GM12873 (cell line): ENCODE data around the gene HEBP2.

ENCODE experiments used
- TF ChIP-seq, protein P1 (sequence below): IDR thresholded peaks from 2 replicates; pipeline ENCODE4 v1.5.1; 2012; ENCODE audit warnings: low read depth, mild to moderate bottlenecking, moderate library complexity, low read length, control low read depth; ENCODE audit not compliant: insufficient read depth; ENCODE audit errors: missing control alignments

Gene HEBP2

GRCh38 chr6:138401960-138402837 is 1.8 kb upstream of the HEBP2 start:
- TF ChIP-seq, protein P1, sequence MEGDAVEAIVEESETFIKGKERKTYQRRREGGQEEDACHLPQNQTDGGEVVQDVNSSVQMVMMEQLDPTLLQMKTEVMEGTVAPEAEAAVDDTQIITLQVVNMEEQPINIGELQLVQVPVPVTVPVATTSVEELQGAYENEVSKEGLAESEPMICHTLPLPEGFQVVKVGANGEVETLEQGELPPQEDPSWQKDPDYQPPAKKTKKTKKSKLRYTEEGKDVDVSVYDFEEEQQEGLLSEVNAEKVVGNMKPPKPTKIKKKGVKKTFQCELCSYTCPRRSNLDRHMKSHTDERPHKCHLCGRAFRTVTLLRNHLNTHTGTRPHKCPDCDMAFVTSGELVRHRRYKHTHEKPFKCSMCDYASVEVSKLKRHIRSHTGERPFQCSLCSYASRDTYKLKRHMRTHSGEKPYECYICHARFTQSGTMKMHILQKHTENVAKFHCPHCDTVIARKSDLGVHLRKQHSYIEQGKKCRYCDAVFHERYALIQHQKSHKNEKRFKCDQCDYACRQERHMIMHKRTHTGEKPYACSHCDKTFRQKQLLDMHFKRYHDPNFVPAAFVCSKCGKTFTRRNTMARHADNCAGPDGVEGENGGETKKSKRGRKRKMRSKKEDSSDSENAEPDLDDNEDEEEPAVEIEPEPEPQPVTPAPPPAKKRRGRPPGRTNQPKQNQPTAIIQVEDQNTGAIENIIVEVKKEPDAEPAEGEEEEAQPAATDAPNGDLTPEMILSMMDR = no peak

DNA sequence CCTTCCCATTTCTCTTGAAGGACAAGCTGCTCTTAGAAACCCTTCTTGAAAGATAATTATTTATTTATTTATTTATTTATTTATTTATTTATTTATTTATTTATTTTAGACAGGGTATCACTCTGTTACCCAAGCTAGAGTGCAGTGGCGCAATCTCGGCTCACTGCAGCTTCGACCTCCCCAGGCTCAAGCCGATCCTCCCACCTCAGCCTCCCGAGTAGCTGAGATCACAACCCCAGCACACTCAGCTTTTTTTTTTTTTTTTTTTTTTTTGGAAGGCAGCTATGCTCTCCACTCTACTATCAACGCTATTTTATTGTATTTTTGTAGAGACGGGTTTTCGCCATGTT is 1.2 kb upstream of the HEBP2 start:
- TF ChIP-seq, protein P1 = no peak

DNA sequence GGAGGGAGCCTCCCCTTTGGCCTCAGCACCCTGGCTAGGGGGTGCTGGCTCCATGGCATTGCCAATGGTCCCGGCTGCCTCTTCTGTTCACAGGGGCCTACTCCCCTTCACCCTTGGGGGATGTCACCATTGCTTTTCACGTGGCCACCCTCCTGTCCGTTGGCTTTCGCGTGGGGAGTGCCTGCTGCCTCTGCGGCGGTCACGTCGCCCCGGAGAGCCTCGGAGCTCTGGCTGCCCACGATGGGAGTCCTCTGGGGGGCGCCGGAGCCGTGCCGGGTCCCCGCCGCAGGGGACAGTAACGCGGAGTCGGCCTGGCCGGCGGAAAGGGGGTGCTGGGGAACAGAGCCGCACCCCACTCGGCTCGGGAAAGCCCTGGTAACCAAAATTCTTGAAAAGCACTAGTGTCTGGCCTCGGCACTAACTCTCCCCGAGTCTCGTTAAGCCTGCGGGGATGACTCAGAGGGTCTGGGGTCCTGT is 661 bp upstream of the HEBP2 start:
- TF ChIP-seq, protein P1 = peak; percentile 19

DNA sequence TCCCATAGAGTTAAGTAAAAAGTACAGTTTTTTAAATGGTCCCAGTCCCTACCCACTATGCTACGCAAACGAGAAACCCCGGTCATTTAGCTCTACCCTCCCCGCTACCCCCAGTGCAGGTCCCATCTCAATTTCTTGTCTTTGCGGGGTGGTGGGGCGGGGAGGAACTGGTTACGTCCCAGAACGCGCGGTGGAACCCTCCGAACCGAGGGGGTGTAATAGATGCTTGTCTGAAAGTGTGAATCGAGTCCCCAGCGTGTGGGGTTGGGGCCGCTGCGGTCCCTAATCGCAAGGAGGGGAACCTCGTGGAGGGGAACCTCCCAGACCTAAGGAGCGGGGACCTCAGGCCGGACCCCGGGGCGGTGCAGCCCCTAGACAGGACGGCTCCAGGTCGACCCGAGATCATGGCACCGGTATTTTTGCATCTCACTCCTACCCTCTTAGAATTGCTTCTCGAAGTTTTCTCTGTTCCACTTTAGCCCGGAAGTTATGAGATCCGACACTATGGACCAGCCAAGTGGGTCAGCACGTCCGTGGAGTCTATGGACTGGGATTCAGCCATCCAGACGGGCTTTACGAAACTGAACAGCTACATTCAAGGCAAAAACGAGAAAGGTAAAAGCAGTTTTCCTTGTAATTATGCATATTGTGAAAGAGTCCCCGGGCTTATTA is 779 bp downstream of the HEBP2 start:
- TF ChIP-seq, protein P1 = no peak

DNA sequence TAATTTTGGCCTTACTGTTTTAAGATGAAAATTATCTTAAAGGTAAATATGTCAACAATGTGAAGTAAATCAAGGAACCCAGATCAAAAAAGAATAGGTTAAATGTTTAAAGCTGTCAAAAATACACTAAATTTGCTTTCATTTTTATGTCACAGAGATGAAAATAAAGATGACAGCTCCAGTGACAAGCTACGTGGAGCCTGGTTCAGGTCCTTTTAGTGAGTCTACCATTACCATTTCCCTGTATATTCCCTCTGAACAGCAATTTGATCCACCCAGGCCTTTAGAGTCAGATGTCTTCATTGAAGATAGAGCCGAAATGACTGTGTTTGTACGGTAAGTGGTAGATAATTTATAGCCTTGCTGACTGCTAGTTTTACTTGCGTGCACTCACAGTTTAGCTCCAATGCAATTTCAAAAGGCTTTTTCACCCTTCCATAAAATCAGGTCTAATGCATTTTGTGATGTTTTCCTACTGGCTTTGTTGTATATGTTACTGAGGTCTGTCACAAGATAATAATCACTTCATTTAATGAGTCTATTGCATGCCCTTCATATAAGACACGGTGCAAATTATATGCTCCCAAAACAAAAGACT is 1.9 kb downstream of the HEBP2 start:
- TF ChIP-seq, protein P1 = no peak

DNA sequence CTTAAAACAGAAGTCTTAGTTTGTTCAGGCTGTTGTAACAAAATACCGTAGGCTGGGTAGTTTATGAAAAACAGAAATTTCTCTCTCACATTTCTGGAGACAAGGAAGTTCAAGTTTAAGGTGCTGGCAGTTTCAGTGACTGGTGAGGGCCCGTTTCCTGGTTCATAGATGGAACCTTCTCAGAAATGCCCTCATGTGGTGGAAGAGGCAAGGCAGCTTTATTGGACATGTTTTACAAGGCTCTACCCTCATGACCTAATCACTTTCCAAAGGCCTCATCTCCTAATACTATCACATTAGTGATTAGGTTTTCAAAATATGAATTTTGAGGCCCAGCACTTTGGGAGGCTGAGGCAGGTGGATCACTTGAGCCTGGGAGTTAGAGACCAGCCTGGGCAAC is 2.4 kb downstream of the HEBP2 start:
- TF ChIP-seq, protein P1 = no peak
